ENCODE results near the gene EBLN1.

DNA sequence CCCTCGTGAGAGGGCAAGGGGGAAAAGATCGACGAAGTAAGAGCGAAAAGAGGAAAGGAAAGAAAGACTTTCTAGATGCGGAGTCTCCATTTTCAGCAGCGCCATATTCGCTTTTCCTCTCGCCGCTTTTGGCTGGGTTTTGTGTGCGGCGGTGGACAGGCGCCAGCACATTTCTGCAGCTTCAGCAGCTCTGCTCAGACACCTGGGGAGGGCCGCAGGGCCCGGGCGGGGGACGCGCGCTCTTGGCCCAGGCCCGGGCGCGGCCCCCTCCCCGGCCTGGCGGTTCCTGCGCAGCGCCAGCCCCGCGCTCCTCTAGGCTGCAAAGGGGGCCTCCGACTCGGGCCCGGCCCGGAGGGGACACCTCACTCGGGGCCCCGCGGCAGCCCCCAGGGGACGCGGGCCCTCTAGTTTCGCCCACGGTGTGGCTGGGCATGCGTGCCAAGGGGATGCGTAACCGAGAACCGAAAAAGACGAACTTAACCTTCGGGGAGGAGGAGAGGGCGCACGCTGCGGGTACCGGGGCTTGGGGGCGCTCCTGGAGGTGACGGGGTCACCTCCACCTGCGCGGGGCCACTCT is 34.5 kb upstream of the EBLN1 start:
- TF ChIP-seq, protein P1, sequence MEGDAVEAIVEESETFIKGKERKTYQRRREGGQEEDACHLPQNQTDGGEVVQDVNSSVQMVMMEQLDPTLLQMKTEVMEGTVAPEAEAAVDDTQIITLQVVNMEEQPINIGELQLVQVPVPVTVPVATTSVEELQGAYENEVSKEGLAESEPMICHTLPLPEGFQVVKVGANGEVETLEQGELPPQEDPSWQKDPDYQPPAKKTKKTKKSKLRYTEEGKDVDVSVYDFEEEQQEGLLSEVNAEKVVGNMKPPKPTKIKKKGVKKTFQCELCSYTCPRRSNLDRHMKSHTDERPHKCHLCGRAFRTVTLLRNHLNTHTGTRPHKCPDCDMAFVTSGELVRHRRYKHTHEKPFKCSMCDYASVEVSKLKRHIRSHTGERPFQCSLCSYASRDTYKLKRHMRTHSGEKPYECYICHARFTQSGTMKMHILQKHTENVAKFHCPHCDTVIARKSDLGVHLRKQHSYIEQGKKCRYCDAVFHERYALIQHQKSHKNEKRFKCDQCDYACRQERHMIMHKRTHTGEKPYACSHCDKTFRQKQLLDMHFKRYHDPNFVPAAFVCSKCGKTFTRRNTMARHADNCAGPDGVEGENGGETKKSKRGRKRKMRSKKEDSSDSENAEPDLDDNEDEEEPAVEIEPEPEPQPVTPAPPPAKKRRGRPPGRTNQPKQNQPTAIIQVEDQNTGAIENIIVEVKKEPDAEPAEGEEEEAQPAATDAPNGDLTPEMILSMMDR (IDR thresholded peaks at IDR 0.05), result no peak
- TF ChIP-seq POLR2A (IDR thresholded peaks at IDR 0.05), result peak in 1 of 2 donors; percentile 37
